Loucy (cell line): Measurements from ENCODE around the gene KCNJ15.

Source experiments
- H2AFZ ChIP-seq: fragments of 200-600 bp; sonication (generic); 2 replicates; pipeline ENCODE4 v1.6.0; 2016; ENCODE audit warnings: antibody characterized with exemption, mild to moderate bottlenecking, low read length, moderate library complexity
- H3F3A ChIP-seq: fragments of 200-600 bp; 2 replicates; pipeline ENCODE4 v1.6.0; 2016; ENCODE audit warnings: antibody characterized with exemption, low read depth, mild to moderate bottlenecking
- H3K27me3 ChIP-seq: fragments of 200-600 bp; sonication (generic); 2 replicates; pipeline ENCODE4 v1.6.1; 2014; ENCODE audit warnings: low read length, mild to moderate bottlenecking; ENCODE audit not compliant: insufficient read depth, poor library complexity, severe bottlenecking
- H3K36me3 ChIP-seq: fragments of 200-600 bp; sonication (generic); 2 replicates; pipeline ENCODE4 v1.6.1; 2016; ENCODE audit warnings: low read length; ENCODE audit not compliant: insufficient read depth
- H3K4me1 ChIP-seq: fragments of 200-600 bp; sonication (generic); 2 replicates; pipeline ENCODE4 v1.5.1; 2014; ENCODE audit warnings: low read length, mild to moderate bottlenecking; ENCODE audit not compliant: insufficient read depth, poor library complexity, severe bottlenecking
- H3K4me2 ChIP-seq: fragments of 200-600 bp; sonication (generic); 2 replicates; pipeline ENCODE4 v1.6.0; 2014; ENCODE audit warnings: antibody characterized with exemption, low read length, low read depth, mild to moderate bottlenecking; ENCODE audit not compliant: poor library complexity, severe bottlenecking
- H3K4me3 ChIP-seq: fragments of 200-600 bp; sonication (generic); 2 replicates; pipeline ENCODE4 v1.5.1; 2014; ENCODE audit warnings: low read length, mild to moderate bottlenecking, mixed read lengths; ENCODE audit not compliant: poor library complexity, severe bottlenecking
- H3K79me2 ChIP-seq: fragments of 200-600 bp; sonication (generic); 2 replicates; pipeline ENCODE4 v1.6.1; 2014; ENCODE audit warnings: low read length; ENCODE audit not compliant: insufficient read depth
- H3K9ac ChIP-seq: fragments of 200-600 bp; sonication (generic); 2 replicates; pipeline ENCODE4 v1.6.0; 2014; ENCODE audit warnings: mild to moderate bottlenecking, low read depth, low read length, moderate library complexity; ENCODE audit not compliant: poor library complexity, severe bottlenecking
- H3K9me2 ChIP-seq: fragments of 200-600 bp; sonication (generic); replicated peaks from 2 replicates; pipeline ENCODE4 v1.6.1; 2016; ENCODE audit warnings: low read depth, low read length, mixed read lengths
- H3K9me3 ChIP-seq: fragments of 200-600 bp; sonication (generic); 2 replicates; pipeline ENCODE4 v1.6.1; 2014; ENCODE audit warnings: mild to moderate bottlenecking, antibody characterized with exemption, low read length, low read depth; ENCODE audit not compliant: insufficient read depth
- H4K20me1 ChIP-seq: fragments of 200-600 bp; sonication (generic); 2 replicates; pipeline ENCODE4 v1.6.0; 2014; ENCODE audit warnings: antibody characterized with exemption, low read length, mild to moderate bottlenecking; ENCODE audit not compliant: insufficient read depth, poor library complexity, severe bottlenecking
- EZH2phosphoT487 ChIP-seq: fragments of 200-600 bp; IDR thresholded peaks from 2 replicates; pipeline ENCODE4 v1.6.1; 2018; ENCODE audit warnings: antibody characterized with exemption, mild to moderate bottlenecking, moderate library complexity, borderline replicate concordance
- TF ChIP-seq, protein P1 (sequence below): fragments of 200-600 bp; sonication (generic); conservative IDR thresholded peaks from 2 replicates; pipeline ENCODE4 v1.5.1; 2014; ENCODE audit warnings: mild to moderate bottlenecking, antibody characterized with exemption, low read length

KCNJ15 gene

GRCh38 chr21:38268864-38269575 lies 12.2 kb downstream of the KCNJ15 start:
- Histone ChIP-seq H3K27me3 (no peaks in the 10 kb centered on the region), H3K36me3 (no peaks in the 10 kb centered on the region), H4K20me1 (no peaks in the 10 kb centered on the region), H3K9me2 (no peaks in the 10 kb centered on the region), H3K4me3 (no peak overlapping the region), H3K4me2 (no peak overlapping the region), H2AFZ (no peak overlapping the region), H3F3A (no peaks in the 10 kb centered on the region), H3K4me1 (no peaks in the 10 kb centered on the region), H3K79me2 (no peaks in the 10 kb centered on the region), H3K9me3 (no peaks in the 10 kb centered on the region), H3K9ac (no peak overlapping the region)
- TF ChIP-seq, protein P1, sequence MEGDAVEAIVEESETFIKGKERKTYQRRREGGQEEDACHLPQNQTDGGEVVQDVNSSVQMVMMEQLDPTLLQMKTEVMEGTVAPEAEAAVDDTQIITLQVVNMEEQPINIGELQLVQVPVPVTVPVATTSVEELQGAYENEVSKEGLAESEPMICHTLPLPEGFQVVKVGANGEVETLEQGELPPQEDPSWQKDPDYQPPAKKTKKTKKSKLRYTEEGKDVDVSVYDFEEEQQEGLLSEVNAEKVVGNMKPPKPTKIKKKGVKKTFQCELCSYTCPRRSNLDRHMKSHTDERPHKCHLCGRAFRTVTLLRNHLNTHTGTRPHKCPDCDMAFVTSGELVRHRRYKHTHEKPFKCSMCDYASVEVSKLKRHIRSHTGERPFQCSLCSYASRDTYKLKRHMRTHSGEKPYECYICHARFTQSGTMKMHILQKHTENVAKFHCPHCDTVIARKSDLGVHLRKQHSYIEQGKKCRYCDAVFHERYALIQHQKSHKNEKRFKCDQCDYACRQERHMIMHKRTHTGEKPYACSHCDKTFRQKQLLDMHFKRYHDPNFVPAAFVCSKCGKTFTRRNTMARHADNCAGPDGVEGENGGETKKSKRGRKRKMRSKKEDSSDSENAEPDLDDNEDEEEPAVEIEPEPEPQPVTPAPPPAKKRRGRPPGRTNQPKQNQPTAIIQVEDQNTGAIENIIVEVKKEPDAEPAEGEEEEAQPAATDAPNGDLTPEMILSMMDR: no peak
- TF ChIP-seq EZH2phosphoT487: no peak

DNA sequence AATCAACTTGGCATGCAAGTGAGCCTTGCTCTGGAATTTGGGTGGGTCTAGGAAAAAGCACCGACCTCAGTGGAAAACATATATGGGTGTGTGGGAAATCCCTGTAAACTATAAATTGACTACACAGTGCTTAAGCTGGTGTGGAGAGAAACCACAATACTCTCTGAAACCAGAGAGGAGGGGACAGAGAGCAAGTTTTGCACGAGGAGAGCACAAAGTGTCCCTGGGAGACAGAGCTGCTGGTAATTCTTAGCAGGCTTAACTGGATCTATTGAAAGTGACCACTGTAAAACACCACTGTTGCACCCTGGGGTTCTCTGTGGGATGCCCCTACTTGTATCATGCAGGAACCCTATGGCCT lies 12.8 kb downstream of the KCNJ15 start:
- TF ChIP-seq, protein P1: no peak
- TF ChIP-seq EZH2phosphoT487: no peak
- no peaks in the 10 kb centered on the region for H3K4me1 ChIP-seq
- H3K9me3 ChIP-seq: no peaks in the 10 kb centered on the region
- no peak overlapping the region for H3K4me2 ChIP-seq
- H4K20me1 ChIP-seq: no peaks in the 10 kb centered on the region
- H3K4me3 ChIP-seq: no peak overlapping the region
- H3K36me3 ChIP-seq: no peaks in the 10 kb centered on the region
- no peaks in the 10 kb centered on the region for H3K27me3 ChIP-seq
- no peaks in the 10 kb centered on the region for H3K79me2 ChIP-seq
- no peaks in the 10 kb centered on the region for H3K9me2 ChIP-seq
- H3K9ac ChIP-seq: no peak overlapping the region
- no peak overlapping the region for H2AFZ ChIP-seq
- no peaks in the 10 kb centered on the region for H3F3A ChIP-seq

DNA sequence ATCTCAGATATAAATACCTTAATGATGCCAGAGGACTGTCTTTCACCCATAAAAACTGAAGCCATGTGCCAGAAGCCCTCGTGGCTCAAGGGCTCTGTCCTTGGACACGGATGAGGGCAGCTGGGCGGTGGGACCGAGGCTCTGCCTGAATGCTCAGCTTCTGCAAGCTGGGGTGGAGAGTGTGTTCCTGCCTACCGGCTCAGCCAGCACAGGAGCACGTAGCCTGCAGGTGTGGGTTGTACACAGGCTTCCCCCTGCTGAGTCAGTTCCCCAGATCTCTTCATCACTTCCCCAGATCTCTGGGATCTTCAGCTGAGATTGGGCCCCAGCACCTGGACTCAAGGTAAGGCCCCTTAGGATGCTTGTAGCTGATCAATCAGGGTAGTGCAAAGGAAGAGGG lies 15.4 kb downstream of the KCNJ15 start:
- no peak overlapping the region for H3K4me2 ChIP-seq
- H3K36me3 ChIP-seq: no peaks in the 10 kb centered on the region
- H3K9ac ChIP-seq: no peak overlapping the region
- H3K9me3 ChIP-seq: no peaks in the 10 kb centered on the region
- no peak overlapping the region for H3K4me3 ChIP-seq
- no peaks in the 10 kb centered on the region for H4K20me1 ChIP-seq
- H3K4me1 ChIP-seq: no peaks in the 10 kb centered on the region
- no peak overlapping the region for H2AFZ ChIP-seq
- H3K27me3 ChIP-seq: no peaks in the 10 kb centered on the region
- TF ChIP-seq, protein P1: no peak
- no peak for TF ChIP-seq EZH2phosphoT487
- no peaks in the 10 kb centered on the region for H3K79me2 ChIP-seq
- no peaks in the 10 kb centered on the region for H3K9me2 ChIP-seq
- H3F3A ChIP-seq: no peaks in the 10 kb centered on the region
